Frontal cortex (tissue), 4 donors: Measurements from ENCODE around the gene BMPR2. TPM values are rescaled to one million over a fixed set of nuclear protein-coding genes. Genes with fewer than 3 reads are reported as not detected.
"Not testable (repeated sequence)": the region's sequence is repeated elsewhere in the genome, so short reads cannot be mapped to it uniquely, and the experiment has no call there.

Source experiments
- DNase-seq, 2 donors: peaks; one replicate each; pipeline ENCODE4 v3.0.0; 2012; ENCODE audit warnings: low spot score in 2 of 2
- FAIRE-seq: peaks from 2 replicates; lab custom pipeline; 2012; peaks lifted over from hg19 to GRCh38; lab: Jason Lieb, UNC
- total RNA-seq: library from RNA; depleted of rRNA; stranded (reverse); fragments of >200 nt; gene quantifications from one replicate; pipeline ENCODE4 v1.2.3, GENCODE V29; 2014
- donor health status: control.
- donor health status: control.
- donor health status: control.

Gene BMPR2
- total RNA-seq = 74.6 TPM

- FAIRE-seq (no peak), DNase-seq (peak; percentile 75 to 82)
Measured at GRCh38 chr2:202375609-202376408, at the start of gene BMPR2. TSS of gene BMPR2 (plus strand) at chr2:202376327. CDS start at chr2:202377475, 1,148 bp downstream.

GRCh38 chr2:202327858-202328257 is 48.3 kb upstream of the BMPR2 start:
- no peak for FAIRE-seq
- DNase-seq = no peak

GRCh38 chr2:202335791-202336467 is 40.2 kb upstream of the BMPR2 start:
- DNase-seq (no peak), FAIRE-seq (no peak)

GRCh38 chr2:202337151-202337550 is 39.0 kb upstream of the BMPR2 start:
- FAIRE-seq (no peak), DNase-seq (no peak)

GRCh38 chr2:202337706-202338346 is 38.3 kb upstream of the BMPR2 start:
- DNase-seq (no peak), FAIRE-seq (no peak)

GRCh38 chr2:202339071-202339870 is 36.9 kb upstream of the BMPR2 start:
- FAIRE-seq = no peak
- DNase-seq = no peak

- FAIRE-seq (no peak), DNase-seq (no peak)
Measured at GRCh38 chr2:202344178-202344577, 31.9 kb upstream of the BMPR2 start.

- FAIRE-seq = no peak
- no peak for DNase-seq
Measured at GRCh38 chr2:202346180-202346579, 29.9 kb upstream of the BMPR2 start.

- FAIRE-seq (no peak), DNase-seq (no peak)
Measured at GRCh38 chr2:202353430-202353829, 22.7 kb upstream of the BMPR2 start.

GRCh38 chr2:202355993-202356505 is 20.1 kb upstream of the BMPR2 start:
- no peak for DNase-seq

GRCh38 chr2:202358924-202359323 is 17.2 kb upstream of the BMPR2 start:
- DNase-seq, FAIRE-seq: not testable (repeated sequence)

More at GRCh38 chr2:202355993-202356505, 20.1 kb upstream of the BMPR2 start:
- no peak for FAIRE-seq

GRCh38 chr2:202360646-202361045 is 15.5 kb upstream of the BMPR2 start:
- no peak for DNase-seq
- FAIRE-seq = no peak

GRCh38 chr2:202361108-202361507 is 15.0 kb upstream of the BMPR2 start:
- DNase-seq = no peak
- no peak for FAIRE-seq

- DNase-seq (no peak), FAIRE-seq (no peak)
Measured at GRCh38 chr2:202373490-202373889, 2.6 kb upstream of the BMPR2 start.

GRCh38 chr2:202374383-202374782 is 1.7 kb upstream of the BMPR2 start:
- FAIRE-seq, DNase-seq: not testable (repeated sequence)

- FAIRE-seq = no peak
- peak in 1 of 2 donors; percentile 10 for DNase-seq
Measured at GRCh38 chr2:202375033-202375608, 1.0 kb upstream of the BMPR2 start.

- FAIRE-seq = no peak
- peak in 1 of 2 donors; percentile 38 for DNase-seq
Measured at GRCh38 chr2:202376460-202377206, 506 bp downstream of the BMPR2 start.

- FAIRE-seq (no peak), DNase-seq (peak in 1 of 2 donors; percentile 26)
Measured at GRCh38 chr2:202377207-202377761, 1.2 kb downstream of the BMPR2 start.
